Parathyroid adenoma (tissue), 2 donors: Measurements from ENCODE around the gene ABCA3.
"Not testable (repeated sequence)": the region's sequence is repeated elsewhere in the genome, so short reads cannot be mapped to it uniquely, and the experiment has no call there.

ENCODE experiments used
- H2AFZ ChIP-seq: fragments of 300-600 bp; sonication (generic); one replicate; pipeline ENCODE4 v1.7.0; 2017; ENCODE audit warnings: antibody characterized with exemption, mild to moderate bottlenecking
- H3K27ac ChIP-seq: fragments of 300-600 bp; sonication (generic); one replicate; pipeline ENCODE4 v1.7.0; 2017
- H3K27me3 ChIP-seq: fragments of 300-600 bp; sonication (generic); one replicate; pipeline ENCODE4 v1.7.0; 2017; ENCODE audit warnings: low read length; ENCODE audit not compliant: control insufficient read depth, insufficient read depth
- H3K36me3 ChIP-seq: fragments of 300-600 bp; sonication (generic); one replicate; pipeline ENCODE4 v1.7.0; 2017; ENCODE audit warnings: low read length; ENCODE audit not compliant: control insufficient read depth, insufficient read depth
- H3K4me1 ChIP-seq: fragments of 300-600 bp; sonication (generic); one replicate; pipeline ENCODE4 v1.7.0; 2017; ENCODE audit warnings: control low read depth
- H3K4me2 ChIP-seq: fragments of 300-600 bp; sonication (generic); one replicate; pipeline ENCODE4 v1.7.0; 2017; ENCODE audit warnings: low read length
- H3K4me3 ChIP-seq: fragments of 300-600 bp; sonication (generic); one replicate; pipeline ENCODE4 v1.7.0; 2017; ENCODE audit warnings: low read depth, low read length
- H3K79me2 ChIP-seq: fragments of 300-600 bp; sonication (generic); one replicate; pipeline ENCODE4 v1.7.0; 2017; ENCODE audit warnings: control low read depth
- H3K9ac ChIP-seq: fragments of 300-600 bp; sonication (generic); one replicate; pipeline ENCODE4 v1.7.0; 2017; ENCODE audit warnings: mild to moderate bottlenecking
- H3K9me3 ChIP-seq: fragments of 300-600 bp; sonication (generic); one replicate; pipeline ENCODE4 v1.7.0; 2017; ENCODE audit warnings: low read length; ENCODE audit not compliant: control insufficient read depth
- CTCF ChIP-seq: fragments of 300-600 bp; sonication (generic); IDR thresholded peaks from one replicate; pipeline ENCODE4 v1.7.0; 2017; ENCODE audit warnings: antibody characterized with exemption, mild to moderate bottlenecking
- donor health status: primary hyperparathyroidism.

Gene ABCA3

GRCh38 chr16:2267913-2268666 is 72.4 kb downstream of the ABCA3 start, which contains the start of gene RNPS1:
TSS of gene RNPS1 (minus strand) at chr16:2268126. CDS start at chr16:2264643, 3,483 bp downstream.
- Histone ChIP-seq H2AFZ (peak within 1 kb of the TSS; percentile 95), H3K79me2 (peaks cover 17% of the 10 kb centered on the region), H3K27ac (peak within 1 kb of the TSS; percentile 92), H3K4me1 (peaks cover 4% of the 10 kb centered on the region), H3K27me3 (no peaks in the 10 kb centered on the region), H3K4me3 (peak within 1 kb of the TSS; percentile 99), H3K9ac (peak within 1 kb of the TSS; percentile 47), H3K4me2 (peak within 1 kb of the TSS; percentile 92), H3K36me3 (no peaks in the 10 kb centered on the region), H3K9me3 (no peaks in the 10 kb centered on the region)
- no peak for TF ChIP-seq CTCF

- peaks cover 17% of the 10 kb centered on the region for H3K79me2 ChIP-seq
- not testable (repeated sequence) for H3K36me3 ChIP-seq, H3K27me3 ChIP-seq, H3K4me1 ChIP-seq, H3K9me3 ChIP-seq
- peak overlapping the region; percentile 92 for H3K27ac ChIP-seq
- H3K4me3 ChIP-seq: peak overlapping the region; percentile 99
- peak overlapping the region; percentile 47 for H3K9ac ChIP-seq
- peak overlapping the region; percentile 92 for H3K4me2 ChIP-seq
- H2AFZ ChIP-seq: peak overlapping the region; percentile 95
These were observed 73.0 kb downstream of the ABCA3 start for GRCh38 chr16:2267505-2267912.

- not testable (repeated sequence) for H3K9ac ChIP-seq
- peak overlapping the region; percentile 99 for H3K4me3 ChIP-seq
These were observed 73.6 kb downstream of the ABCA3 start for GRCh38 chr16:2266887-2267286.

GRCh38 chr16:2263026-2263425 is 77.5 kb downstream of the ABCA3 start:
- H3K36me3 ChIP-seq, H3K27ac ChIP-seq: not testable (repeated sequence)

More at GRCh38 chr16:2266887-2267286, 73.6 kb downstream of the ABCA3 start:
- not testable (repeated sequence) for H3K4me1 ChIP-seq, H3K27me3 ChIP-seq, H3K9me3 ChIP-seq, H3K36me3 ChIP-seq, H2AFZ ChIP-seq, H3K27ac ChIP-seq
- peak overlapping the region; percentile 92 for H3K4me2 ChIP-seq
- H3K79me2 ChIP-seq: peaks cover 17% of the 10 kb centered on the region

GRCh38 chr16:2260250-2260649 is 80.3 kb downstream of the ABCA3 start:
- no peaks in the 10 kb centered on the region for H3K27me3 ChIP-seq
- no peak overlapping the region for H3K27ac ChIP-seq
- no peak overlapping the region for H3K4me3 ChIP-seq
- H2AFZ ChIP-seq: no peak overlapping the region
- peaks cover 6% of the 10 kb centered on the region for H3K79me2 ChIP-seq
- no peak for TF ChIP-seq CTCF
- H3K4me1 ChIP-seq: no peaks in the 10 kb centered on the region
- no peak overlapping the region for H3K4me2 ChIP-seq
- H3K36me3 ChIP-seq: no peaks in the 10 kb centered on the region
- no peak overlapping the region for H3K9ac ChIP-seq
- no peaks in the 10 kb centered on the region for H3K9me3 ChIP-seq

More at GRCh38 chr16:2263026-2263425, 77.5 kb downstream of the ABCA3 start:
- H3K4me3 ChIP-seq, H3K9me3 ChIP-seq, H3K9ac ChIP-seq, H3K4me2 ChIP-seq, H3K4me1 ChIP-seq, H2AFZ ChIP-seq, H3K27me3 ChIP-seq: not testable (repeated sequence)
- peaks cover 15% of the 10 kb centered on the region for H3K79me2 ChIP-seq

GRCh38 chr16:2258530-2258929 is 82.0 kb downstream of the ABCA3 start:
- not testable (repeated sequence) for H3K4me2 ChIP-seq, H3K27ac ChIP-seq, H3K27me3 ChIP-seq, H2AFZ ChIP-seq, H3K9ac ChIP-seq, H3K36me3 ChIP-seq, H3K4me1 ChIP-seq, H3K79me2 ChIP-seq, H3K4me3 ChIP-seq, H3K9me3 ChIP-seq
